Breast epithelium (tissue), 4 donors: ENCODE measurements around the gene APBB1. TPM values are rescaled to one million over a fixed set of nuclear protein-coding genes. Genes with fewer than 3 reads are reported as not detected.

Source experiments
- DNase-seq, 2 donors: peaks; one replicate each; pipeline ENCODE4 v3.0.0-alpha.2; 2019; ENCODE audit warnings: low spot score in 2 of 2
- H3K27ac ChIP-seq, 2 donors: fragments of 200-600 bp; sonication (generic) in 1 of 2; one replicate each; pipeline ENCODE4 v1.5.1; 2016 to 2019; ENCODE audit warnings: mild to moderate bottlenecking in 1 of 2
- H3K27me3 ChIP-seq, 2 donors: fragments of 200-600 bp; sonication (generic) in 1 of 2; one replicate each; pipeline versions ENCODE4 v1.5.1 to v1.6.0; 2017 to 2019; ENCODE audit warnings: control low read depth in 1 of 2, mild to moderate bottlenecking in 1 of 2
- H3K36me3 ChIP-seq: fragments of 200-600 bp; one replicate; pipeline ENCODE4 v1.5.1; 2019
- H3K4me1 ChIP-seq, 2 donors: fragments of 200-600 bp; sonication (generic); one replicate each; pipeline ENCODE4 v1.5.1; 2016 to 2019; ENCODE audit warnings: control low read depth in 1 of 2
- H3K4me3 ChIP-seq, 3 donors: fragments of 200-600 bp; sonication (generic); 1 replicate in 2 of 3; 2 replicates in 1 of 3; pipeline ENCODE4 v1.5.1; 2016 to 2019; ENCODE audit warnings: mild to moderate bottlenecking in 3 of 3, moderate library complexity in 2 of 3
- H3K9me3 ChIP-seq, 2 donors: fragments of 200-600 bp; sonication (generic) in 1 of 2; one replicate each; pipeline ENCODE4 v1.5.1; 2016 to 2019; ENCODE audit warnings: control low read depth in 1 of 2
- POLR2A ChIP-seq: fragments of 450-650 bp; IDR thresholded peaks from one replicate; pipeline ENCODE4 v1.6.1; 2016; ENCODE audit warnings: antibody characterized with exemption, mild to moderate bottlenecking, moderate library complexity
- POLR2AphosphoS5 ChIP-seq, 3 donors: sonication (generic); formaldehyde crosslinking; IDR thresholded peaks; one replicate each; pipeline ENCODE4 v1.6.1; 2017; ENCODE audit warnings: antibody characterized with exemption in 3 of 3
- intact Hi-C: fragments of 100-400 bp; cut with DNase I; formaldehyde crosslinking; loops from one replicate; pipeline ENCODE4 v1.15.1; 2023; ENCODE audit warnings: low total_unique reads
- total RNA-seq, 3 donors: library from RNA; depleted of rRNA; stranded (reverse); fragments of >200 nt; gene quantifications; one replicate each; pipeline ENCODE4 v1.1.0, GENCODE V29; 2016
- TF ChIP-seq, protein P1 (sequence below), 3 donors: fragments of 450-650 bp; IDR thresholded peaks; one replicate each; pipeline ENCODE4 v1.5.1; 2016 to 2017; ENCODE audit warnings: antibody characterized with exemption in 3 of 3, mild to moderate bottlenecking in 3 of 3, moderate library complexity in 3 of 3

Gene APBB1
- total RNA-seq, 3 donors from 2014 or later = 25.6 to 40.0 (median 36.3) TPM

DNA sequence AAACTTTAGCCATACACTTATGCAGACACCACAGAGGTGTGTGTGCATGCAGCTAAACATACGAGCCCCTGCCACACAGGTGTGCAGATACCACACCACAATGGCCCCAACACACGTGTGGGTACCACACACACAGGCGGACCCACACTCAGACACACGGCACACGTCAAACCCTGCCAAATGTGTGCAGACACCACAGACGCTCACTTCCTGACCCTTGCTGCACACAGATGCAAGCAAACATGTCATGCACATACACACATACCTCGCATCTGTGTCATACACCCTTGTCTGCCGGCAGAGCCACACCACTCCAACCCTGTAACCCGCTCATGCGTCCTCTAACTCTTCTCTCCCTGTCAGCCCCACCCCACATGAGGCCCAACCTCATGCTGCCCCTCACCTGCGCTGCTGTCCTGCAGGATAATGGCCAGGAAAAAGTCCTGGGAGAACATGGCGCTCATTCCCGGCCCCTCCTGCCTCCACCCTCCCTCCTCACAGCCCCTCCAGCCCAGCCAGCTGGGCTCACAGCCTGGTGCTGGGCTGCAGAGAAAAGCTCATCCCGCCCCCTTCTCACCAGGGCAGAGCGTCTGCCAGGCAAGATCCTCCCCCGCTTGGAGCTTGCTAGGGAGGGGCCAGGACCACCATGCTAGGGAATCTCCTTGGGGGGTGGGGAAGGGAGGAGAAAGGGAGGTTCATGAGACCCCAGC lies 14.4 kb downstream of the APBB1 start:
- Histone ChIP-seq H3K9me3 (no peaks in the 10 kb centered on the region), H3K4me1 (no peaks in the 10 kb centered on the region), H3K27ac (no peak overlapping the region), H3K4me3 (no peak overlapping the region), H3K27me3 (no peaks in the 10 kb centered on the region), H3K36me3 (no peaks in the 10 kb centered on the region)
- DNase-seq = no peak
- intact Hi-C loops = no loop called here
- TF ChIP-seq POLR2A (no peak), POLR2AphosphoS5 (IDR thresholded peaks at IDR 0.05) (no peak)
- TF ChIP-seq, protein P1, sequence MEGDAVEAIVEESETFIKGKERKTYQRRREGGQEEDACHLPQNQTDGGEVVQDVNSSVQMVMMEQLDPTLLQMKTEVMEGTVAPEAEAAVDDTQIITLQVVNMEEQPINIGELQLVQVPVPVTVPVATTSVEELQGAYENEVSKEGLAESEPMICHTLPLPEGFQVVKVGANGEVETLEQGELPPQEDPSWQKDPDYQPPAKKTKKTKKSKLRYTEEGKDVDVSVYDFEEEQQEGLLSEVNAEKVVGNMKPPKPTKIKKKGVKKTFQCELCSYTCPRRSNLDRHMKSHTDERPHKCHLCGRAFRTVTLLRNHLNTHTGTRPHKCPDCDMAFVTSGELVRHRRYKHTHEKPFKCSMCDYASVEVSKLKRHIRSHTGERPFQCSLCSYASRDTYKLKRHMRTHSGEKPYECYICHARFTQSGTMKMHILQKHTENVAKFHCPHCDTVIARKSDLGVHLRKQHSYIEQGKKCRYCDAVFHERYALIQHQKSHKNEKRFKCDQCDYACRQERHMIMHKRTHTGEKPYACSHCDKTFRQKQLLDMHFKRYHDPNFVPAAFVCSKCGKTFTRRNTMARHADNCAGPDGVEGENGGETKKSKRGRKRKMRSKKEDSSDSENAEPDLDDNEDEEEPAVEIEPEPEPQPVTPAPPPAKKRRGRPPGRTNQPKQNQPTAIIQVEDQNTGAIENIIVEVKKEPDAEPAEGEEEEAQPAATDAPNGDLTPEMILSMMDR (IDR thresholded peaks at IDR 0.05) = no peak

DNA sequence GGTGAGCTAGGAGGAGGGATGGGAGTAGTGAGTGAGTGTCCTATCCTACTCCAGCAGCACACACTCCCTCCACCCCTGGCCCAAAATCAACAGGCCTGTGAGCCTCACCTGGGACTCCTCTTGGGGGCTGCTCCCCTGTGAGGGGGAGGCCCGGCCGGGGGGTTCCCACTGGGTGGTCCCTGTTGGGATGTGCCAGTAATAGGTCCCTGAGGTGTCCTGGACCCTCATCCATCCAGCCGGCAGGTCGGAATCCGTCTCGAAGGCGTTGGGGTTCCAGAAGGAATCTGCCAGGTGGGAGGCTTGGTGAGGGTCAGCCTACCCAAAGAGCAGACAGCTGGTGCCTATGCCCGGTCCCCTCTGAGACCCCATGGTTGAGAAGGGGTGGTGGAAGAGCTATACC lies 15.4 kb downstream of the APBB1 start:
- Histone ChIP-seq H3K27me3 (no peaks in the 10 kb centered on the region), H3K36me3 (no peaks in the 10 kb centered on the region), H3K9me3 (no peaks in the 10 kb centered on the region), H3K4me3 (no peak overlapping the region), H3K4me1 (no peaks in the 10 kb centered on the region), H3K27ac (no peak overlapping the region)
- DNase-seq = no peak
- intact Hi-C loops = no loop called here
- TF ChIP-seq POLR2AphosphoS5 (IDR thresholded peaks at IDR 0.05) (no peak), POLR2A (no peak)
- TF ChIP-seq, protein P1 (IDR thresholded peaks at IDR 0.05) = no peak

DNA sequence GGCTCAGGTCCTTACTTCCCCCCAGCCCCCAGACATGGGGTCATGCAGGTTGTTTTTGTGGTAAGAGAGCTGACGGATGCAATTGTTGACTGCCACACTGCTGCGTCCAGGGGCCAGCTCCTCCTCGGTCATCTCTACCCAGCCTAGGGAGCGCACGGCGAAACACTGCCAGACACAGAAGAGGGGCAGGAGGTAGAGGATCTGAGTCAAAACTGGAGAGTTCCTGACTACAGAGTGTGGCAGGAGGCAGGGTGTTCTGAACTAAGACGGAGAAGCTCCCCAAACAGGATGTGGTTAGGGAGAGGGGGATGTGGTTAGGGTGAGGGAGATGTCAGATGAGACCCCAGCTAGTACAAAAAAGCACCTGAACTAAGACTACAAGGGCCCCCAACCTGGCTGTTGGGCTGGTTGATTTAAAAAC lies 16.3 kb downstream of the APBB1 start:
- intact Hi-C loops = no loop called here
- TF ChIP-seq, protein P1 (IDR thresholded peaks at IDR 0.05) = no peak
- TF ChIP-seq POLR2A (no peak), POLR2AphosphoS5 (IDR thresholded peaks at IDR 0.05) (no peak)
- H3K4me3 ChIP-seq = no peak overlapping the region
- H3K36me3 ChIP-seq = no peaks in the 10 kb centered on the region
- DNase-seq = no peak
- H3K9me3 ChIP-seq = no peaks in the 10 kb centered on the region
- H3K4me1 ChIP-seq = no peaks in the 10 kb centered on the region
- H3K27me3 ChIP-seq = no peaks in the 10 kb centered on the region
- no peak overlapping the region for H3K27ac ChIP-seq

DNA sequence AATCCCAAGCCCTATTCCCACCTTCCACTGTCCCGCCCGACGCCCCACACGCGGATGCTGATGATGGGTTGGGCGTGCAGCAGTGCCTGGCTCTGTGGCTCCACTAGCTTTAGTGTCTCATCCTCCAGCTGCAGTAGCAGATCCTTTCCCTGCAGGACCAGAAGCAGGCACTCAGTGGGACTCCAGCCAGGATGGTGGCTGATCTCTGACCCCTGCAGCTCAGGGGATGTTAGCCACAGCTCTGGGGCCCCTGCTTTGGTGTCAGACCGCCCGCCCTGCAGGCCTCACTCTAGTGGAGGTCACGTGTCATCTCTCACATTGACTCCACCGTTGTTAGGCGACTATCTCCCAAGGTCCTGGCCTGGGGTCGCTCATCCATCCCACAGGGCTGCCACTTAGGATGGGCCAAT lies 16.8 kb downstream of the APBB1 start:
- Histone ChIP-seq H3K9me3 (no peaks in the 10 kb centered on the region), H3K4me3 (no peak overlapping the region), H3K36me3 (no peaks in the 10 kb centered on the region), H3K4me1 (no peaks in the 10 kb centered on the region), H3K27ac (no peak overlapping the region), H3K27me3 (no peaks in the 10 kb centered on the region)
- intact Hi-C loops = no loop called here
- DNase-seq = no peak
- TF ChIP-seq, protein P1 (IDR thresholded peaks at IDR 0.05) = no peak
- TF ChIP-seq POLR2A (no peak), POLR2AphosphoS5 (IDR thresholded peaks at IDR 0.05) (no peak)

DNA sequence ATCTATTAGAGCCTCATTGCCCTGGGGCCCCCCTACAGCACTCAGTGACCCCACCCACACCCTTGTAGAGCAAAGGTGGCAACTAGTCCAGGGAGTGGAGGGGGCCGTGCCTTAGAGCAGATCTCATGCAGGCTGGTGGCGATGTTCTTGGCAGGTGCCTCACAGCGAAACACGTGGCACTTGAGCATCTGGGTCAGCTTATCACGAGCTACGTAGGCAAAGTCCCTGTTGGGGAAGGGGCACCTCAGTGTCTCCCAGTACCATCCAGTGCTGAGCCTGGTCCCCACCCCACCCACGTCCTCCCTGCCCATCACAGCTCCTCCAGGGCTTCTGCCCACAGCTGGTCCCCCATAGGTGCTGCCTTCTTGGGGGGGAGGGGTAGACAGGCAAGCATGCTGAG lies 17.4 kb downstream of the APBB1 start:
- H3K27ac ChIP-seq = no peak overlapping the region
- H3K4me1 ChIP-seq = no peaks in the 10 kb centered on the region
- H3K4me3 ChIP-seq = no peak overlapping the region
- TF ChIP-seq, protein P1 (IDR thresholded peaks at IDR 0.05) = no peak
- TF ChIP-seq POLR2AphosphoS5 (IDR thresholded peaks at IDR 0.05) = no peak
- no peak for TF ChIP-seq POLR2A
- DNase-seq = no peak
- no peaks in the 10 kb centered on the region for H3K27me3 ChIP-seq
- no peaks in the 10 kb centered on the region for H3K9me3 ChIP-seq
- no peaks in the 10 kb centered on the region for H3K36me3 ChIP-seq
- intact Hi-C loops = no loop called here
